Mesenchymal stem cell (in vitro differentiated cells and primary cell): ENCODE measurements around the gene KSR1.
"Not testable (repeated sequence)": the region's sequence is repeated elsewhere in the genome, so short reads cannot be mapped to it uniquely, and the experiment has no call there.

ENCODE experiments used
- DNase-seq: peaks from one replicate; pipeline ENCODE4 v3.0.0-alpha.2; 2013
- H2AFZ ChIP-seq: one replicate; pipeline ENCODE4 v1.6.1; 2013; ENCODE audit warnings: low read depth, mild to moderate bottlenecking, control low read depth, inconsistent platforms, low read length, moderate library complexity
- H2AK5ac ChIP-seq: 2 replicates; pipeline ENCODE4 v1.6.1; 2013; ENCODE audit warnings: low read length, moderate library complexity, mild to moderate bottlenecking, inconsistent platforms; ENCODE audit not compliant: severe bottlenecking
- H2BK120ac ChIP-seq: one replicate; pipeline ENCODE4 v1.6.1; 2013; ENCODE audit warnings: low read depth, mild to moderate bottlenecking, inconsistent platforms, low read length, moderate library complexity
- H2BK12ac ChIP-seq, 2 experiments: one replicate each; pipeline ENCODE4 v1.6.1; 2013; ENCODE audit warnings: inconsistent platforms in 2 of 2, low read length in 2 of 2, mild to moderate bottlenecking in 2 of 2, moderate library complexity in 2 of 2, control low read depth in 1 of 2
- H2BK15ac ChIP-seq: one replicate; pipeline ENCODE4 v1.6.1; 2013; ENCODE audit warnings: mild to moderate bottlenecking, low read depth, inconsistent platforms; ENCODE audit not compliant: poor library complexity, severe bottlenecking
- H2BK5ac ChIP-seq: 2 replicates; pipeline ENCODE4 v1.6.1; 2013; ENCODE audit warnings: low read depth, mild to moderate bottlenecking, low read length, control low read depth, inconsistent platforms; ENCODE audit not compliant: poor library complexity, severe bottlenecking
- H3K14ac ChIP-seq, 2 experiments: one replicate each; pipeline ENCODE4 v1.6.1; 2013; ENCODE audit warnings: inconsistent platforms in 2 of 2, low read length in 2 of 2, control low read depth in 1 of 2, mild to moderate bottlenecking in 1 of 2, moderate library complexity in 1 of 2
- H3K18ac ChIP-seq, 2 experiments: one replicate each; pipeline ENCODE4 v1.6.1; 2013; ENCODE audit warnings: inconsistent platforms in 2 of 2, low read length in 2 of 2, control low read depth in 1 of 2, low read depth in 1 of 2, mild to moderate bottlenecking in 1 of 2
- H3K23ac ChIP-seq, 2 experiments: one replicate each; pipeline ENCODE4 v1.6.1; 2013; ENCODE audit warnings: inconsistent platforms in 2 of 2, low read length in 2 of 2, mild to moderate bottlenecking in 2 of 2, moderate library complexity in 2 of 2, control low read depth in 1 of 2
- H3K27ac ChIP-seq: 2 replicates; pipeline ENCODE4 v1.5.1; 2013; ENCODE audit warnings: mild to moderate bottlenecking, moderate library complexity, low read length, control low read depth, inconsistent platforms; ENCODE audit not compliant: poor library complexity, severe bottlenecking
- H3K27me3 ChIP-seq, 2 experiments: 2 replicates each; pipeline versions ENCODE4 v1.6.1 to v1.7.0; 2013; ENCODE audit warnings: low read length in 2 of 2, mild to moderate bottlenecking in 2 of 2, moderate library complexity in 2 of 2, control low read depth in 1 of 2, inconsistent platforms in 1 of 2; ENCODE audit not compliant: control insufficient read depth in 1 of 2, insufficient read depth in 1 of 2
- H3K36me3 ChIP-seq, 2 experiments: 2 replicates each; pipeline versions ENCODE4 v1.6.1 to v1.7.0; 2013; ENCODE audit warnings: low read length in 2 of 2, control low read depth in 1 of 2, inconsistent platforms in 1 of 2, low read depth in 1 of 2, mild to moderate bottlenecking in 1 of 2; ENCODE audit not compliant: insufficient read depth in 2 of 2, control insufficient read depth in 1 of 2
- H3K4ac ChIP-seq, 2 experiments: one replicate each; pipeline ENCODE4 v1.6.1; 2013; ENCODE audit warnings: inconsistent platforms in 2 of 2, low read length in 2 of 2, mild to moderate bottlenecking in 2 of 2, moderate library complexity in 2 of 2, control low read depth in 1 of 2, low read depth in 1 of 2
- H3K4me1 ChIP-seq: 2 replicates; pipeline ENCODE4 v1.6.1; 2013; ENCODE audit warnings: low read depth, low read length, control low read depth; ENCODE audit not compliant: control insufficient read depth, insufficient read depth
- H3K4me2 ChIP-seq: 2 replicates; pipeline ENCODE4 v1.6.1; 2013; ENCODE audit warnings: low read length, mild to moderate bottlenecking, inconsistent platforms; ENCODE audit not compliant: poor library complexity, severe bottlenecking
- H3K4me3 ChIP-seq, 2 experiments: 2 replicates each; pipeline versions ENCODE4 v1.5.1 to v1.7.0; 2013; ENCODE audit warnings: low read length in 2 of 2, mild to moderate bottlenecking in 2 of 2, control low read depth in 1 of 2, low read depth in 1 of 2; ENCODE audit not compliant: insufficient read depth in 1 of 2
- H3K79me1 ChIP-seq: replicated peaks from 2 replicates; pipeline ENCODE4 v1.6.1; 2013; ENCODE audit warnings: mild to moderate bottlenecking, control low read depth, low read length, inconsistent platforms; ENCODE audit not compliant: poor library complexity, severe bottlenecking
- H3K9ac ChIP-seq: 2 replicates; pipeline ENCODE4 v1.7.0; 2013; ENCODE audit warnings: mild to moderate bottlenecking, low read length, moderate library complexity
- H3K9me3 ChIP-seq: 2 replicates; pipeline ENCODE4 v1.7.0; 2013; ENCODE audit warnings: mild to moderate bottlenecking, low read length; ENCODE audit not compliant: control insufficient read depth
- H4K8ac ChIP-seq: one replicate; pipeline ENCODE4 v1.6.1; 2013; ENCODE audit warnings: inconsistent platforms, mild to moderate bottlenecking, low read length, moderate library complexity
- H4K91ac ChIP-seq: one replicate; pipeline ENCODE4 v1.6.1; 2013; ENCODE audit warnings: mild to moderate bottlenecking, low read length, inconsistent platforms
- WGBS: methylation state at CpG from one replicate; pipeline ENCODE4 v1.1.7; 2013; ENCODE audit warnings: mixed read lengths; 5-methylcytosine and 5-hydroxymethylcytosine counted together

KSR1 gene

DNA sequence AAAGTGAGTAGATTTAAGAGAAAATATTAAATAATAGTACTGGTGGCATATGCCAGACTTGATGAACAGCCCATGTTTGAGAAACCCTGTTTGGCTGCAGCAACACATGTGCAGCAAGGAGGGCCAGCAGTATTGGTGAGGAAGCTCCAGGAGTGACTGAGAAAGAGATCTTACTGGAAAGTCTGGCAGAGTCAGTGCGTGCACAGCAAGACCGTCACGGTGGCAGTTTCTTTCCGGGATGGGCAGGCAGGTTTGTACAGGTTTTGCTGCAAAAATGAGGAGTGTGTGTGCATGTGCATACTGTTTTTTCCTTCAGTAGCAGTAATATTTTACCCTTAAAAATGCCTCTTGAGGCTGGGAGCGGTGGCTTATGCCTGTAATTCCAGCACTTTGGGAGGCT, 41.4 kb downstream of the KSR1 start:
- Histone ChIP-seq H2BK120ac (no peak overlapping the region), H3K4ac (no peak overlapping the region), H2AFZ (no peak overlapping the region), H3K4me2 (no peak overlapping the region), H2BK12ac (no peak overlapping the region), H3K23ac (no peak overlapping the region), H3K9ac (no peak overlapping the region), H4K8ac (no peak overlapping the region), H3K4me3 (no peak overlapping the region), H2AK5ac (no peak overlapping the region), H3K27me3 (no peaks in the 10 kb centered on the region), H2BK5ac (no peak overlapping the region), H3K14ac (no peak overlapping the region), H3K18ac (no peak overlapping the region), H4K91ac (no peak overlapping the region), H2BK15ac (no peak overlapping the region), H3K79me1 (peaks cover 40% of the 10 kb centered on the region), H3K4me1 (peaks cover 40% of the 10 kb centered on the region), H3K36me3 (peaks cover 0 to 9% of the 10 kb centered on the region in 2 experiments), H3K27ac (no peak overlapping the region), H3K9me3 (no peaks in the 10 kb centered on the region)
- DNase-seq = no peak
- WGBS = 100% methylated on average over 5 of the region's 5 CpGs

DNA sequence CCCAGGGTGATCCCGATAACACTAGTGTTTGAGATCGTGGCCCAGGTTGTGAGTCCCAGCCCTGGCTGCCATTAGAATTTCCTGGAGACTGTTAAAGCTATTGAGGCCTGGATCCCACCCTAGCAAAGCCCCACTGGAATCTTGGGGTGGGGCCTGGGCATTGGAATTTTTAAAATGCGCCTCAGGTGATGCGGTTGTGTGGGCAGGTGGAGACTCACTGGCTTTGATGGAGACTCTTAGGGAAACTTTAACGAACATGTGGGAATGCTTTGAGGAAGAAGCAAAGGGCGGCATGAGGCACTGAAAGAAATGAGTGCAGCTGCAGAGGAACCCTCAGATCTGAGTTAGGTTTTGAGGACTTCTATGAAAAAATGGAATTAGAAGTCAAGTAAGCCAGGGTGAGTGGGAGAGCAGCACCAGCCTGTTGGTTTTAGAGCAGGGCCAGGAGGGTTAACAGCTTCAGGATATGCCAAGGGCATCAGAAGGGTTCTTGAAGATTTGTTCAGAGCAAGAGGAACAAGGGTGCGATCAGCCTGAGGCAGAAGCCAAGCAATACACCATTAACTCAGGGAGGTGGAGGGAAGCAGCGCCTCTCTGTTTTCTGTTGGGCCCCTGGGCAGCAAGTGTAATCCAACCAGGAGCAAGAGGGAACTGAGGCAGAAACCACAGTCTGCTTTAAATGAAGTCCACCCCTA, 42.5 kb downstream of the KSR1 start:
- H3K4me3 ChIP-seq = no peak overlapping the region
- WGBS = 99% methylated on average over 8 of the region's 8 CpGs
- H2AFZ ChIP-seq = no peak overlapping the region
- no peak overlapping the region for H4K8ac ChIP-seq
- H2BK120ac ChIP-seq = no peak overlapping the region
- H3K4me2 ChIP-seq = no peak overlapping the region
- no peak overlapping the region for H3K18ac ChIP-seq
- H3K79me1 ChIP-seq = peaks cover 40% of the 10 kb centered on the region
- H3K36me3 ChIP-seq = peaks cover 0 to 9% of the 10 kb centered on the region in 2 experiments
- no peak overlapping the region for H3K9ac ChIP-seq
- no peak overlapping the region for H4K91ac ChIP-seq
- peak overlapping the region; percentile 61 for H2AK5ac ChIP-seq
- H3K4me1 ChIP-seq = peaks cover 45% of the 10 kb centered on the region
- H3K27ac ChIP-seq = no peak overlapping the region
- no peaks in the 10 kb centered on the region for H3K9me3 ChIP-seq
- no peak for DNase-seq
- H2BK15ac ChIP-seq = no peak overlapping the region
- no peak overlapping the region for H3K4ac ChIP-seq
- no peak overlapping the region for H2BK12ac ChIP-seq
- no peak overlapping the region for H3K23ac ChIP-seq
- no peak overlapping the region for H2BK5ac ChIP-seq
- no peaks in the 10 kb centered on the region for H3K27me3 ChIP-seq
- H3K14ac ChIP-seq = no peak overlapping the region

DNA sequence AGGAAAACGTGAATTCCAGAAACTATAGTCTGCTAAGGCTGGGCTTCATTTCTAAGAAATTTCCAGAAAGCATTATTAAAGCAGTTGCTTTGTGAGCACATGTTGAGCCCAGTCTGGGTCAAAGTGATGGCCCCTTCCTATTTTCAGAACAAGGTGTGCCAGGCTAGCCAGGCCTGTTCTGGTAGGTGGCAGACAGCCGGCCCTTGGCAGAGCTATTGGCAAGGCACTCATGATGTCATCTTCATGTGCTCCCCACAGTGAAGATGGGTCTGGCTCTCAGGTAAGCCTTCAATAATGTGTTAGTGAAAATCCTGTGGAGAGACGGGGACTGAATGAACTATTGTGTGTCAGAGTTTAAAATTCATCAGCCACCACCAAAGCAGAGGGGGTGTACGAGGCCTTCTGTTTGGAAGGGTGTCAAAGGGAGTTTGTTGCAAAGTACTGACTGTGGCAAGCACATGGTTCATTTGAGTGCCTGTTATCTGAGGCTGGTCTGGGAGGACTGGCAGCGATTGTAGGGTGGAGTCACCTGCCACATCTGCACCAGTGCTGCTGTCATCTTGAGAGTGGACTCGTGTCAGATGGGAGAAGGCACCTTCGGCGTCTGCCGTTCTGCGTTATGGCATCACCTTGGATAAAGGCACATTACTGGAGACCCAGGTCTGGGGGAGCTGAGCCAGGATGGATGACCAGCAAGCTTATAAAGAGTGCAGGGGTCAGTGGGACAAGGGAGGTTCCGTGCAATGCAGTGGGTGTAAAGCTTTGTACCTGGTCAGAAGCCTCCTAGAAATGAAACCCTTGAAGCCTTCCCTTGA, 43.4 kb downstream of the KSR1 start:
- WGBS = 97% methylated on average over 11 of the region's 11 CpGs
- no peak overlapping the region for H3K23ac ChIP-seq
- peak overlapping the region; percentile 34 for H2AK5ac ChIP-seq
- no peak overlapping the region for H3K9ac ChIP-seq
- H3K27me3 ChIP-seq = no peaks in the 10 kb centered on the region
- H4K91ac ChIP-seq = no peak overlapping the region
- H3K4me1 ChIP-seq = peaks cover 49% of the 10 kb centered on the region
- peaks cover 0 to 11% of the 10 kb centered on the region in 2 experiments for H3K36me3 ChIP-seq
- H3K14ac ChIP-seq = no peak overlapping the region
- H2AFZ ChIP-seq = no peak overlapping the region
- no peak overlapping the region for H3K4ac ChIP-seq
- no peak overlapping the region for H4K8ac ChIP-seq
- peaks cover 39% of the 10 kb centered on the region for H3K79me1 ChIP-seq
- no peak overlapping the region for H2BK120ac ChIP-seq
- H2BK12ac ChIP-seq = no peak overlapping the region
- no peak overlapping the region for H3K4me3 ChIP-seq
- H2BK5ac ChIP-seq = no peak overlapping the region
- H3K9me3 ChIP-seq = no peaks in the 10 kb centered on the region
- DNase-seq = no peak
- H3K4me2 ChIP-seq = no peak overlapping the region
- no peak overlapping the region for H3K18ac ChIP-seq
- H3K27ac ChIP-seq = no peak overlapping the region
- no peak overlapping the region for H2BK15ac ChIP-seq

DNA sequence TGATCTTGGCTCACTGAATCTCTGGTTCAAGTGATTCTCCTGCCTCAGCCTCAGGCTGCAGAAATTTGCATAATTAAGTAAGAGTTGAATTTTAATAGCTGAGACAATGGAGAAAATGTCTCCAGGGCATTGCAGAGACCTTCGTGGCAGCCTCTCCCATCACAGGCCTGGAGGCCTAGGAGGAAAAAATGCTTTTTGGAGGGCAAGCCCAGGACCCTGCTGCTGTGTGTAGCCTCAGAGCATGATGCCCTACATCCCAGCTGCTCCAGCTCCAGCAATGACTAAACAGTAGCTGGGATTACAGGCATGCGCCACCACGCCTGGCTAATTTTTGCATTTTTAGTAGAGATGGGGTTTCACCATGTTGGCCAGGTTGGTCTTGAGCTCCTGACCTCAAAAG, 45.1 kb downstream of the KSR1 start:
- H2BK5ac ChIP-seq, H2BK12ac ChIP-seq, H2BK120ac ChIP-seq, H3K9me3 ChIP-seq, H3K4me2 ChIP-seq, H3K27me3 ChIP-seq, DNase-seq, H2AK5ac ChIP-seq, H3K4ac ChIP-seq, H3K23ac ChIP-seq, H3K9ac ChIP-seq, H3K18ac ChIP-seq, H3K14ac ChIP-seq, H3K27ac ChIP-seq, H2AFZ ChIP-seq, H4K91ac ChIP-seq, H3K4me3 ChIP-seq, H2BK15ac ChIP-seq, H4K8ac ChIP-seq: not testable (repeated sequence)
- peaks cover 0 to 11% of the 10 kb centered on the region in 2 experiments for H3K36me3 ChIP-seq
- peaks cover 40% of the 10 kb centered on the region for H3K79me1 ChIP-seq
- peaks cover 46% of the 10 kb centered on the region for H3K4me1 ChIP-seq
- 98% methylated on average over 3 of the region's 3 CpGs for WGBS
